OCI-LY1 (cell line): ENCODE measurements around the gene TTBK1.

Source experiments
- H2AFZ ChIP-seq: fragments of 200-600 bp; sonication (generic), shearing (Covaris generic); 2 replicates; pipeline ENCODE4 v1.6.0; 2014; ENCODE audit warnings: antibody characterized with exemption, mild to moderate bottlenecking, low read length
- H3F3A ChIP-seq: fragments of 200-600 bp; sonication (generic), shearing (Covaris generic); 2 replicates; pipeline ENCODE4 v1.6.0; 2014; ENCODE audit warnings: mild to moderate bottlenecking, antibody characterized with exemption, low read length, moderate library complexity; ENCODE audit not compliant: insufficient read depth
- H3K27ac ChIP-seq: fragments of 200-600 bp; sonication (generic); 2 replicates; pipeline ENCODE4 v1.5.1; 2014; ENCODE audit warnings: low read length, mixed run types, mild to moderate bottlenecking, low read depth; ENCODE audit not compliant: poor library complexity, severe bottlenecking
- H3K27me3 ChIP-seq: fragments of 200-600 bp; sonication (generic); 2 replicates; pipeline ENCODE4 v1.6.0; 2014; ENCODE audit warnings: antibody characterized with exemption, mild to moderate bottlenecking, low read length, moderate library complexity; ENCODE audit not compliant: insufficient read depth
- H3K36me3 ChIP-seq: fragments of 200-600 bp; sonication (generic); 2 replicates; pipeline ENCODE4 v1.6.1; 2014; ENCODE audit warnings: mild to moderate bottlenecking, antibody characterized with exemption, low read length, moderate library complexity, mixed read lengths; ENCODE audit not compliant: insufficient read depth
- H3K4me1 ChIP-seq: fragments of 200-600 bp; sonication (generic); 2 replicates; pipeline ENCODE4 v1.5.1; 2014; ENCODE audit warnings: mild to moderate bottlenecking, low read length, moderate library complexity; ENCODE audit not compliant: insufficient read depth, severe bottlenecking
- H3K4me2 ChIP-seq: fragments of 200-600 bp; sonication (generic), shearing (Covaris generic); 2 replicates; pipeline ENCODE4 v1.6.1; 2014; ENCODE audit warnings: low read length
- H3K4me3 ChIP-seq: fragments of 200-600 bp; sonication (generic); 2 replicates; pipeline ENCODE4 v1.5.1; 2014; ENCODE audit warnings: low read length, low read depth, mild to moderate bottlenecking, mixed read lengths; ENCODE audit not compliant: poor library complexity, severe bottlenecking
- H3K79me2 ChIP-seq: fragments of 200-600 bp; shearing (Covaris generic); 2 replicates; pipeline ENCODE4 v1.6.1; 2016; ENCODE audit warnings: mixed run types, low read length, mixed read lengths; ENCODE audit not compliant: insufficient read depth
- H3K9ac ChIP-seq: fragments of 200-600 bp; sonication (generic), shearing (Covaris generic); 2 replicates; pipeline ENCODE4 v1.6.1; 2014; ENCODE audit warnings: mild to moderate bottlenecking, low read length, mixed read lengths
- H3K9me2 ChIP-seq: fragments of 200-600 bp; sonication (generic), shearing (Covaris generic); 2 replicates; pipeline ENCODE4 v1.6.1; 2014; ENCODE audit warnings: low read depth, mild to moderate bottlenecking, low read length, mixed read lengths
- H3K9me3 ChIP-seq: fragments of 200-600 bp; shearing (Covaris generic); 2 replicates; pipeline ENCODE4 v1.6.1; 2014; ENCODE audit warnings: low read length, mixed read lengths
- H4K20me1 ChIP-seq: fragments of 200-600 bp; sonication (generic), shearing (Covaris generic); 2 replicates; pipeline ENCODE4 v1.6.0; 2016; ENCODE audit warnings: mild to moderate bottlenecking, low read length; ENCODE audit not compliant: insufficient read depth
- EZH2 ChIP-seq: fragments of 200-600 bp; sonication (generic), shearing (Covaris generic); IDR thresholded peaks from 2 replicates; pipeline ENCODE4 v1.8.0; 2017; ENCODE audit warnings: borderline replicate concordance, mixed run types, mild to moderate bottlenecking, antibody characterized with exemption, low read length, moderate library complexity, mixed read lengths
- TF ChIP-seq, protein P1 (sequence below): fragments of 200-600 bp; sonication (generic), shearing (Covaris generic); IDR thresholded peaks from 2 replicates; pipeline ENCODE4 v1.5.1; 2017; ENCODE audit warnings: mild to moderate bottlenecking, antibody characterized with exemption, low read length, moderate library complexity, mixed read lengths

Gene TTBK1

DNA sequence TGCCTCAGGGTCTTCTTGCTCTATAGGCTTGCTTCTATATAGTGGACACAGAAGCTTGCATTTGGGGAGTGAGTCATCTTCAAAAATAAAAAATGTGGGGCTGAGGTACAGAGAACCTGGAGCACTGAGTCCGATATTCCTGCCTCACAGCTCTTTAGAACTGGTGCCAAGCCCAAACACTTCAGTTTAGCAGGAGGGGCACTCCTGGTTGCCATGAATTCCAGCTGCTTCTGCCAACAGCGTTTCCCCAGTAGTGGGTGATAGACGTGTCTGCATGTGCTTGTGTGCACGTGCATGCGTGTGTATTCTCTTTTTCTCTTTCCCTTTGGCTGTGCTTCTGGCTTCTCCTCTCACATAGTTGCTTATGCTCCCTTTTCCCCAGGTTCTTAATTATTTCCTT is 25.9 kb upstream of the TTBK1 start:
- Histone ChIP-seq H3K9me2 (no peaks in the 10 kb centered on the region), H3K9ac (no peak overlapping the region), H3K9me3 (no peaks in the 10 kb centered on the region), H3K36me3 (peaks cover 23% of the 10 kb centered on the region; the same call in 1 of the 2 replicates), H3K4me3 (no peak overlapping the region), H3K4me2 (no peak overlapping the region), H3K79me2 (no peaks in the 10 kb centered on the region), H2AFZ (no peak overlapping the region), H3F3A (no peaks in the 10 kb centered on the region), H3K27ac (no peak overlapping the region), H3K4me1 (peaks cover under 1% of the 10 kb centered on the region), H4K20me1 (no peaks in the 10 kb centered on the region), H3K27me3 (no peaks in the 10 kb centered on the region)
- TF ChIP-seq, protein P1, sequence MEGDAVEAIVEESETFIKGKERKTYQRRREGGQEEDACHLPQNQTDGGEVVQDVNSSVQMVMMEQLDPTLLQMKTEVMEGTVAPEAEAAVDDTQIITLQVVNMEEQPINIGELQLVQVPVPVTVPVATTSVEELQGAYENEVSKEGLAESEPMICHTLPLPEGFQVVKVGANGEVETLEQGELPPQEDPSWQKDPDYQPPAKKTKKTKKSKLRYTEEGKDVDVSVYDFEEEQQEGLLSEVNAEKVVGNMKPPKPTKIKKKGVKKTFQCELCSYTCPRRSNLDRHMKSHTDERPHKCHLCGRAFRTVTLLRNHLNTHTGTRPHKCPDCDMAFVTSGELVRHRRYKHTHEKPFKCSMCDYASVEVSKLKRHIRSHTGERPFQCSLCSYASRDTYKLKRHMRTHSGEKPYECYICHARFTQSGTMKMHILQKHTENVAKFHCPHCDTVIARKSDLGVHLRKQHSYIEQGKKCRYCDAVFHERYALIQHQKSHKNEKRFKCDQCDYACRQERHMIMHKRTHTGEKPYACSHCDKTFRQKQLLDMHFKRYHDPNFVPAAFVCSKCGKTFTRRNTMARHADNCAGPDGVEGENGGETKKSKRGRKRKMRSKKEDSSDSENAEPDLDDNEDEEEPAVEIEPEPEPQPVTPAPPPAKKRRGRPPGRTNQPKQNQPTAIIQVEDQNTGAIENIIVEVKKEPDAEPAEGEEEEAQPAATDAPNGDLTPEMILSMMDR = no peak
- no peak for TF ChIP-seq EZH2

DNA sequence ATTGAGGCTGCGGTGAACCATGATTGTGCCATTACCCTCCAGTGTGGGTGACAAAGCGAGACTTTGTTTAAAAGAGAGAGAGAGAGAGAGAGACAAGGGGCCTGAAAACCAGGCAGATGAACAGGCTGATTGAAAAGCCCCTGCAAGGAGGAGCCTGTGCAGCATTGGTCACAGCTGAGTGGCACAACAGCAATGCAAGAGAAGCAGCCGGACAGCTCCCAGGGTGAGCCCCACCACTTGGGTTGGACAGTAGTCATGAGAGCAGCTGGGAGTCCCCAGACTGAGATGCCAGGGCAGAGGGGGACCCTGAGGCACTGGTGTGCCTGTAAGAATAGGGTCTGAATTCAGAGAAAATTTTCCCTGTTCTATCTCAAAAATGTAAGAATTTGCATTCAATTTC is 24.2 kb upstream of the TTBK1 start:
- no peak overlapping the region for H3K4me2 ChIP-seq
- H3K27me3 ChIP-seq = no peaks in the 10 kb centered on the region
- H3K4me1 ChIP-seq = peaks cover 11% of the 10 kb centered on the region
- no peaks in the 10 kb centered on the region for H3F3A ChIP-seq
- no peak overlapping the region for H3K4me3 ChIP-seq
- no peaks in the 10 kb centered on the region for H4K20me1 ChIP-seq
- no peaks in the 10 kb centered on the region for H3K9me3 ChIP-seq
- TF ChIP-seq EZH2 = no peak
- H3K9me2 ChIP-seq = no peaks in the 10 kb centered on the region
- H3K27ac ChIP-seq = no peak overlapping the region
- H3K36me3 ChIP-seq = peaks cover 41% of the 10 kb centered on the region; the same call in 1 of the 2 replicates
- no peak overlapping the region for H3K9ac ChIP-seq
- no peaks in the 10 kb centered on the region for H3K79me2 ChIP-seq
- H2AFZ ChIP-seq = no peak overlapping the region

DNA sequence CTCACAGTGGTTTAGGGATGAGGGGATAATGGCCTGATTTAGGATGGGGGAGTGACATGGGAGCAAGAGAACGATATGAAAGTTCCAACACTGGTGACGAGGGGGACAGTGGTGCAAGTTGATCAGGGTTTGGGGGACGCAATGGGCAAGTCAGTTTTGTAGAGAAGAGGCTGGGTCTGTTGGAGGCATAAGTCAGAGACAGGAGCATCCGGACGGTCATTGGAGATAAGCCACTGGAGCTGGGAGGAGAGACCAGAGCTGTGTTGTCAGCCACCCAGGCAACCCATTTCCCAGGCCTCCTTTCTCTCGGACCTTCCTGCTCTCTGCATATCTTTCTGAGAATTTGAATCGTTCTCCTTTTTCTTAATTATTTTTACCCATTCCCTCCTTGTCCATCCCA is 23.5 kb upstream of the TTBK1 start:
- Histone ChIP-seq H3K4me2 (no peak overlapping the region), H3K9me3 (no peaks in the 10 kb centered on the region), H3K9me2 (no peaks in the 10 kb centered on the region), H3K4me3 (no peak overlapping the region), H3K79me2 (no peaks in the 10 kb centered on the region), H3K27me3 (no peaks in the 10 kb centered on the region), H4K20me1 (no peaks in the 10 kb centered on the region), H3K4me1 (peaks cover 18% of the 10 kb centered on the region), H3K9ac (no peak overlapping the region), H2AFZ (no peak overlapping the region), H3K36me3 (peaks cover 41% of the 10 kb centered on the region; the same call in 1 of the 2 replicates), H3F3A (no peaks in the 10 kb centered on the region), H3K27ac (no peak overlapping the region)
- TF ChIP-seq, protein P1 = no peak
- no peak for TF ChIP-seq EZH2

DNA sequence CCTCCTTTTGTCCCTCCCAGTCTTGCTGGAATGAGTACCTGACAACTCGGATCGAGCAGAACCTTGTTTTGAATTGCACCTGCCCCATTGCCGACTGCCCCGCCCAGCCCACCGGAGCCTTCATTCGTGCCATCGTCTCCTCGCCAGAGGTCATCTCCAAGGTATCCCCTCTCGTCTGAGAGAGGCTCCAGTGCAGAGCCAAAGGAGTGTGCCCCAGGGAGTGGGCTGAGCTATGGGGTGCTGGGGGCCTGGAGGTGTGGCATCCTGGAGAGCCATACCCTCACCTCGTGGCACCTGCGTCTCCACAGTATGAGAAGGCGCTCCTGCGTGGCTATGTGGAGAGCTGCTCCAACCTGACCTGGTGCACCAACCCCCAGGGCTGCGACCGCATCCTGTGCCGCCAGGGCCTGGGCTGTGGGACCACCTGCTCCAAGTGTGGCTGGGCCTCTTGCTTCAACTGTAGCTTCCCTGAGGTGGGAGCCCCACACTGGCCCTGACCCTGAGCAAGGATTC is 22.8 kb upstream of the TTBK1 start:
- Histone ChIP-seq H3K79me2 (no peaks in the 10 kb centered on the region), H3K4me3 (no peak overlapping the region), H3F3A (no peaks in the 10 kb centered on the region), H3K4me1 (peaks cover 25% of the 10 kb centered on the region), H4K20me1 (no peaks in the 10 kb centered on the region), H3K27ac (no peak overlapping the region), H3K4me2 (no peak overlapping the region), H3K27me3 (no peaks in the 10 kb centered on the region), H3K9me2 (no peaks in the 10 kb centered on the region), H3K9ac (no peak overlapping the region), H2AFZ (no peak overlapping the region), H3K36me3 (peaks cover 45% of the 10 kb centered on the region), H3K9me3 (no peaks in the 10 kb centered on the region)
- no peak for TF ChIP-seq EZH2
- TF ChIP-seq, protein P1 = no peak
